GM23338 (cell line): ENCODE results near the gene SERPINA7.

ENCODE experiments used
- CREB1 ChIP-seq: fragments of 250-450 bp; sonication (Bioruptor Pico); IDR thresholded peaks from 2 replicates; pipeline ENCODE4 v1.5.0; 2020; ENCODE audit warnings: low read depth, mild to moderate bottlenecking, moderate library complexity
- EZH2 ChIP-seq: fragments of 200-600 bp; sonication (generic); IDR thresholded peaks from one replicate; pipeline ENCODE4 v1.8.0; 2017; ENCODE audit warnings: antibody characterized with exemption, mild to moderate bottlenecking, low read depth; ENCODE audit not compliant: unreplicated experiment
- EZH2phosphoT487 ChIP-seq: fragments of 200-600 bp; sonication (generic); IDR thresholded peaks from one replicate; pipeline ENCODE4 v1.8.1; 2018; ENCODE audit warnings: antibody characterized with exemption; ENCODE audit not compliant: unreplicated experiment
- JUNB ChIP-seq: IDR thresholded peaks from one replicate; pipeline ENCODE4 v1.6.1; 2016; ENCODE audit warnings: antibody characterized with exemption; ENCODE audit not compliant: unreplicated experiment
- POLR2AphosphoS5 ChIP-seq: IDR thresholded peaks from 2 replicates; pipeline ENCODE4 v1.6.1; 2016; ENCODE audit warnings: antibody characterized with exemption, low read depth
- TF ChIP-seq, protein P1 (sequence below), 2 experiments: fragments of 200-600 bp in 1 of 2; sonication (generic) in 1 of 2; conservative IDR thresholded peaks; 2 replicates each; pipeline versions ENCODE4 v1.5.1 to v1.6.1; 2016 to 2017; ENCODE audit warnings: antibody characterized with exemption in 2 of 2, low read depth in 2 of 2, mild to moderate bottlenecking in 2 of 2, moderate library complexity in 1 of 2
- TF ChIP-seq, protein P2 (sequence below): IDR thresholded peaks from one replicate; pipeline ENCODE4 v1.6.1; 2018; ENCODE audit warnings: antibody characterized with exemption; ENCODE audit not compliant: unreplicated experiment

- TF ChIP-seq, protein P1, sequence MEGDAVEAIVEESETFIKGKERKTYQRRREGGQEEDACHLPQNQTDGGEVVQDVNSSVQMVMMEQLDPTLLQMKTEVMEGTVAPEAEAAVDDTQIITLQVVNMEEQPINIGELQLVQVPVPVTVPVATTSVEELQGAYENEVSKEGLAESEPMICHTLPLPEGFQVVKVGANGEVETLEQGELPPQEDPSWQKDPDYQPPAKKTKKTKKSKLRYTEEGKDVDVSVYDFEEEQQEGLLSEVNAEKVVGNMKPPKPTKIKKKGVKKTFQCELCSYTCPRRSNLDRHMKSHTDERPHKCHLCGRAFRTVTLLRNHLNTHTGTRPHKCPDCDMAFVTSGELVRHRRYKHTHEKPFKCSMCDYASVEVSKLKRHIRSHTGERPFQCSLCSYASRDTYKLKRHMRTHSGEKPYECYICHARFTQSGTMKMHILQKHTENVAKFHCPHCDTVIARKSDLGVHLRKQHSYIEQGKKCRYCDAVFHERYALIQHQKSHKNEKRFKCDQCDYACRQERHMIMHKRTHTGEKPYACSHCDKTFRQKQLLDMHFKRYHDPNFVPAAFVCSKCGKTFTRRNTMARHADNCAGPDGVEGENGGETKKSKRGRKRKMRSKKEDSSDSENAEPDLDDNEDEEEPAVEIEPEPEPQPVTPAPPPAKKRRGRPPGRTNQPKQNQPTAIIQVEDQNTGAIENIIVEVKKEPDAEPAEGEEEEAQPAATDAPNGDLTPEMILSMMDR (conservative IDR thresholded peaks at IDR 0.05; ENCODE audit: low read depth in 2 of 2) = no peak
- TF ChIP-seq EZH2 (no peak), POLR2AphosphoS5 (no peak), CREB1 (no peak), EZH2phosphoT487 (no peak), JUNB (no peak)
- TF ChIP-seq, protein P2, sequence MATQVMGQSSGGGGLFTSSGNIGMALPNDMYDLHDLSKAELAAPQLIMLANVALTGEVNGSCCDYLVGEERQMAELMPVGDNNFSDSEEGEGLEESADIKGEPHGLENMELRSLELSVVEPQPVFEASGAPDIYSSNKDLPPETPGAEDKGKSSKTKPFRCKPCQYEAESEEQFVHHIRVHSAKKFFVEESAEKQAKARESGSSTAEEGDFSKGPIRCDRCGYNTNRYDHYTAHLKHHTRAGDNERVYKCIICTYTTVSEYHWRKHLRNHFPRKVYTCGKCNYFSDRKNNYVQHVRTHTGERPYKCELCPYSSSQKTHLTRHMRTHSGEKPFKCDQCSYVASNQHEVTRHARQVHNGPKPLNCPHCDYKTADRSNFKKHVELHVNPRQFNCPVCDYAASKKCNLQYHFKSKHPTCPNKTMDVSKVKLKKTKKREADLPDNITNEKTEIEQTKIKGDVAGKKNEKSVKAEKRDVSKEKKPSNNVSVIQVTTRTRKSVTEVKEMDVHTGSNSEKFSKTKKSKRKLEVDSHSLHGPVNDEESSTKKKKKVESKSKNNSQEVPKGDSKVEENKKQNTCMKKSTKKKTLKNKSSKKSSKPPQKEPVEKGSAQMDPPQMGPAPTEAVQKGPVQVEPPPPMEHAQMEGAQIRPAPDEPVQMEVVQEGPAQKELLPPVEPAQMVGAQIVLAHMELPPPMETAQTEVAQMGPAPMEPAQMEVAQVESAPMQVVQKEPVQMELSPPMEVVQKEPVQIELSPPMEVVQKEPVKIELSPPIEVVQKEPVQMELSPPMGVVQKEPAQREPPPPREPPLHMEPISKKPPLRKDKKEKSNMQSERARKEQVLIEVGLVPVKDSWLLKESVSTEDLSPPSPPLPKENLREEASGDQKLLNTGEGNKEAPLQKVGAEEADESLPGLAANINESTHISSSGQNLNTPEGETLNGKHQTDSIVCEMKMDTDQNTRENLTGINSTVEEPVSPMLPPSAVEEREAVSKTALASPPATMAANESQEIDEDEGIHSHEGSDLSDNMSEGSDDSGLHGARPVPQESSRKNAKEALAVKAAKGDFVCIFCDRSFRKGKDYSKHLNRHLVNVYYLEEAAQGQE = no peak
These were observed 1.8 kb downstream of the SERPINA7 start for GRCh38 chrX:106036716-106037115.
